Activated T-cell treated with anti-CD3 and anti-CD28 coated beads, Interleukin-2, amount 50 U/mL, for 1 hour (primary cell): Measurements from ENCODE around the gene P3H2.

Experiments used
- DNase-seq: peaks from one replicate; pipeline ENCODE4 v3.0.0-alpha.2; 2020

P3H2 gene

GRCh38 chr3:190125436-190126068 is 4.9 kb upstream of the P3H2 start:
- no peak for DNase-seq

GRCh38 chr3:190124067-190124466 is 3.4 kb upstream of the P3H2 start:
- DNase-seq: no peak

- DNase-seq: no peak
Observed at GRCh38 chr3:190122198-190122771, 1.6 kb upstream of the P3H2 start.

DNA sequence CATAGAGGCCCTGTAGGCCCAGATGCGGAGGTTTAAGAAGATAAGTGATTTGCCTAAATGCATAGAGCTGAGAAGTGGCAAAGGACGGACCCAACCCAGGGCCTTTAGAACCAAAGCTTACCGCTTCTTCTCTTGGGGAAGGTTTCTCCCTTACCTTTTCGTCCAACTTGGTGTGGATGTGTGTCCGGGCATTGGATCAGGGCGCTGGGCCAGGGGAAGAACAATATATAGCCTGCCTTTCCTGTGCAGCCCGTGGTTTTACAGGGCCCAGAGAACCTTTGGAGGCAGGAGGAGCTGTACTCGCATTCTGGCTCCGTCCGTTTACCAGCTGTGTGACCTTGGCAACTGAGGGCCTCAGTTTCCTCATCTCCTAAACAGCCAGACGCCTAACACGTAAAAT is 686 bp upstream of the P3H2 start:
- DNase-seq: no peak

- DNase-seq: no peak
Observed at GRCh38 chr3:190121061-190121377, 322 bp upstream of the P3H2 start.

GRCh38 chr3:190119461-190120268 is 1.0 kb downstream of the P3H2 start:
- DNase-seq: no peak

- DNase-seq: no peak
Observed at GRCh38 chr3:190118438-190118837, 2.3 kb downstream of the P3H2 start.

DNA sequence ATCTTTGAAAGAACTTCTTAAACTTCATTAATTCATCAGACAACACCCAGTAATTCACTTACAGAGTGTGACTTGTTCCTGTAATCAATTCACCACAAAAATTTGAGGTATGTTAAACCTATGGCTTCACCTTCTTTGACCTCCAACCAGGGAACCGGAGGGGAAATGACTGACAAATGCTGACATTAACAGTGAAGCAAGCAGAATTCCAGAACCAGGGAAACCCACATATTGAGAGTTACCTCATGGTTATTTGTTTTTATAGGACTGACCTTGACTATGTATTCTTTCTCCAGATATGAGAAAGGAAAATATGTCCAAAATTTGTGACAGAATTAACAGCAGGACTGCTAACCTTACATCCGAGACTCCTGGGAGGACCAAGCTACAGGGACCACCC is 2.7 kb downstream of the P3H2 start:
- no peak for DNase-seq

DNA sequence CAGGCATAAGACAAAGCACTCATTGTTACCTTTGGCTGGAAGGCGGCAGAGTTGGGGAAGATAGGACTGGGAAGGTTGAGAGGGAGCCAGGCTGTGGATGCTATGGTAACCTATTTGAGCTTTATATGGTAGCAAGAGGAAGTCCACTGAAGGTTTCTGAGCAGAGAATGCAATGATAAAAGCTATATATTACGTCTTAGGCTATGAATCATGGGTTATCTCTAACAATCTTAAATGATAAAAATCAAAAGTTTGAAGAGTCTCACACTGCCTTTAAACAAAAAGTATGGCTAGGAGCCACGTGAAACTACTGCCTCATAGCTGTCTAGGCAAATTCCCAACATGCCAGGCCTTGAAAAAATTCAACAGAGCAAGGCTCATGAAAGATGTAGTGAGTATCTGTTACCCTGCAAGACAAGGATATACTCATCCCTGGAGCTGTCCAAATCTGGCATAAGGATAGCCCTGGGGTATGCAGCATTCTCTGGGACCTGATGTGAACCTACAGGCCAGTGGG is 4.1 kb downstream of the P3H2 start:
- no peak for DNase-seq

DNA sequence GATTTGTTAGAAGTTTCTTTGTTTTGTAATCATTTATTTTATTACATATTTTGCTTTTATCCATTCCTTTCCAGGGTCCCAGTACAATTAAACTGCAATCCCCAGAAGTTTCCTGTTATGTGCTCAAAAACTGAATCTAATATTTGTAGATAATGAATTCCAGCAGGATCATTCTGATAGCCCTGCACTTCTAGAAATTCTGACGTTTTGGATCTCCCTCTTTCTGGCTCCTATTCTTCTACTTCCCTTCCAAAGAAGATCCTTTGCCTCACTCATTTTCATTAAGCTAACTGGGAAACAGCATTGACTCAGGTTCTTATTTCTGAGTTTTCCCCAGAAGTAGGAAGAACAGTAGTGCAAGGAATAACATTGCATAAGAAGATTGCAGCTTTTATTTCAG is 9.9 kb downstream of the P3H2 start:
- DNase-seq: no peak

GRCh38 chr3:190109441-190109840 is 11.3 kb downstream of the P3H2 start:
- DNase-seq: no peak

DNA sequence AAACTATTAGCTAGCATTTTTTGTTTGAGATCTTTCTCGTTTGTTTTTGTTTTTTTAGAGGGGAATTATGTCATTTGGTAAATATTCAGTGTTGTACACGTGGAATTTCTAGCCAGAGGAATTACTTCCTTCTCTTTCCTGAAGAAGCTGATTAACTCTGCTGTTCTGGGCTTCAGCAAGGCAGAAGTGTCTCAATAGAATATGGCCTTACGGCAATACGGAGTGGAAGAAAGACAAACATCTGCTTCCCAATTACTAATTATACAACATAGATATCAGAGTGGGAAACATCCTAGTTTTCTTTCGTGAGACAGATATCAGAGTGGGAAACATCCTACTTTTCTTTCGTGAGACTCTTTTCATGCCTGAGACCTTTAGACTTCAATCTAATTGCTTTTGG is 11.9 kb downstream of the P3H2 start:
- DNase-seq: no peak

GRCh38 chr3:190105876-190106275 is 14.8 kb downstream of the P3H2 start:
- DNase-seq: no peak

GRCh38 chr3:190101320-190102011 is 19.2 kb downstream of the P3H2 start:
- DNase-seq: no peak

- DNase-seq: no peak
Observed at GRCh38 chr3:190099099-190099498, 21.6 kb downstream of the P3H2 start.

- DNase-seq: no peak
Observed at GRCh38 chr3:190097617-190098016, 23.1 kb downstream of the P3H2 start.

GRCh38 chr3:190097025-190097424 is 23.7 kb downstream of the P3H2 start:
- no peak for DNase-seq

- no peak for DNase-seq
Observed at GRCh38 chr3:190096345-190096744, 24.4 kb downstream of the P3H2 start.

DNA sequence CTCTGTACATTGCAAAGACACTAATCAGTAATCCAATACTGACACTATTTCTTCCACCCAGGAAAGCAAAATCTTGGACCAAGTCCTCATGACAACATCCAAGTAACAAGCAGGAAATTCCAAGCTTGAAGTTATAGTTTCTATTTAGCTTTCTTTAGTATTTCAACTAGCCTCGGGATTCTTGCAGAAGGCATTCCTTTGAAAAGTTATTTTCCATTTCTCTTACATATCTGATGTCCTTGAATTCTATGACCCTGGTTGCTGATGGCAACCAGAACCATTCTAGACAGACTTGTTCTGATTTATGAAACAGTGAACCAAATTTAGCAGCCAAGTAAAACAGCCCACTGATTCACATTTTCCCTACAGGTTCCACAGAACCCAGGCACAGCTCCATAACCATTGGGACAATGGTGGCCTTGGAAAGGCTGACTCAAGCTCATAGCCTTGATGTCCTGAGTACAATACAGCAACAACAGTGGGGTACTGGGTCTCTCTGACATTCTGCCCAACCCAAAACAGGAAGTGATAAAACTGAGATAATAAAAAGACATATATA is 26.5 kb downstream of the P3H2 start:
- DNase-seq: no peak

DNA sequence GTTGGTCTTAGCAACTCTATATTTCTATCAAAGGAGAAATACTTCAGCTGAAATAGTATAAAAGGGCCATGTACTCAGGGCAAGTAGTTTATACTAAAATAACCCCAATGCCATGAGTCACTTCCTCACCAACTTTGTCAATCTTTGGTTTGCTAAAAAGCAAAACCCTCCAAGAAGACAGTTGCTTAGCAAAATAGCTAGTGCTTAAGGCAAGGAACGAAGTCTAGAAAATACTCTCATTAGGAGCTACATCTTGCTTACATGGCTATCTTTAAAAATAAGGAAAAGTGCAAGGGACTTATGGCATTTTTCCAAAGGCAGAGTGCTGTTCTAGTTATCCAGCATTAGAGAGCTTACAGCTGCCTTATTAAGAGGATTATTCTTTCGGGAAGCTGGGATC is 28.4 kb downstream of the P3H2 start:
- no peak for DNase-seq

GRCh38 chr3:190089711-190090110 is 31.0 kb downstream of the P3H2 start:
- DNase-seq: no peak

DNA sequence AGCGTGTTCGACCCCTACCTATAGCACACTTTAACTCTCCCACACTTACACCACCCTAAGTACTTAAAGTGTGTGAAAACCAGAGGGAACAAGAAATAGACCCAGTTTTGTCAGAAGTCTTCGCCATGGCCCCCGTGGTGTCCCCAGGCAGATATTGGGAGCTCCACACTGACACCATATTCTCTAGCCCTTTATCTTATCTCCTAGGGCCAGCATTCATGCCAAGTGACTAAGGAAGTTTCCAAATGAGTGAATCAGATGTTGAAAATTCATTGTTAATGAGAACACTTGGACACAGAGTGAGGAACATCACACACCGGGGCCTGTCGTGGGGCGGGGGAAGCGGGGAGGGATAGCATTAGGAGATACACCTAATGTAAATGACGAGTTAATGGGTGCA is 31.8 kb downstream of the P3H2 start:
- no peak for DNase-seq

DNA sequence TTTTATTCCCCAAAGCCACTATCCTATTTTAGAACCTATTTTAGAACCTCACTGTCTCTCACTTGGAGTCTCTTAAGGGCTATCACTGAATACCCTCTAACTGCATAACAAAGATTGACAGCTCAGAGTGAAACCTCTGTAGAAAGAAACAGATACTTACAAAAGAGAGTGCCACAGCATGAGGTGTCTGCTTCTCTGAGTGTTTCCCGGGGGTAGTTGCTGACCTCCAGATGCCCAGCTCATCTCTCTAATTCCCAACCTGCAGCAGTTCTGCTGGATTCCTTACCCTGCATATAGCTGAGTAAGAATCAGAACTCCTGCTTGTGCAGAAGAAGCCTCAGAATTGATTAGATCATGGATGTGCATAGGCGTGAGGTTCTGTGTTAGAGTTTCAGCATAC is 34.5 kb downstream of the P3H2 start:
- DNase-seq: no peak
